Fibroblast of skin of right biceps (primary cell): Measurements from ENCODE around the gene SLC7A4.

Experiments
- DNase-seq: peaks from one replicate; pipeline ENCODE4 v3.0.0-alpha.2; 2013

SLC7A4 gene

DNA sequence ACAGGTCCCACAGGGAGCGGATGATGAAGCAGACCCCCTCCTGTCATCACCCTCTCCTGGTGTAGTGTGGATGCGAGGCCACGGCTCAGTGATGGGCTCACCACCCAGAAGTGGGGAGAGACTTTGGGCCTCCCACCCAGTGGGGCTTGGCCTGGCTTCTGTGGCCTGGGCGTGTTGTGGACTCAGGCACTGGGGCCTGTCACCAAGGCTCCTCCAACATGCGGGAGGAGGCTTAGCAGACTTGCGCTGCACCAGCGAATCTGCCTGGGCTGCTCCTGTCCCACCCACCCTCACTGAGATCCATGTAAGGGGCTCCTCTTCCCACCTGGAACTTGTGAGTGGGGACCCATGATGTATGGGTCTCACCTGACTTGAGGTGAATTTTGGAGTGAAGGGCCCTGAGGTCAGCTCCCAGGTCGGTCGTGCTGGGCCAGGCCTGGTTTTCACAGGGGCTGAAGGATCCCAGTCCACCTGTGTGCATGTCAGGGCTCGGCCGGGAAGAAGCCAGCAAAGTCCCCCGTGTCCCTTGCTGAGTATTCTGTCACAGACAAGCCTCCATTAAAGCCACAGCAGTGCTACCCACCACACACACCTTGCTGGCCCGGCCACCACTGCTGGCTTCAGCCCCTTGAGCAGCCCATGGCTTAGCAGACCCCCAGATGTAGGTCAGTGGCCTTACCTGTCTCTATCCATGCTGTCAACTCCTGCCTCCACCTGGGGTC is 34.7 kb downstream of the SLC7A4 start:
- no peak for DNase-seq

GRCh38 chr22:20996598-20997535 is 35.5 kb downstream of the SLC7A4 start:
- DNase-seq: no peak

DNA sequence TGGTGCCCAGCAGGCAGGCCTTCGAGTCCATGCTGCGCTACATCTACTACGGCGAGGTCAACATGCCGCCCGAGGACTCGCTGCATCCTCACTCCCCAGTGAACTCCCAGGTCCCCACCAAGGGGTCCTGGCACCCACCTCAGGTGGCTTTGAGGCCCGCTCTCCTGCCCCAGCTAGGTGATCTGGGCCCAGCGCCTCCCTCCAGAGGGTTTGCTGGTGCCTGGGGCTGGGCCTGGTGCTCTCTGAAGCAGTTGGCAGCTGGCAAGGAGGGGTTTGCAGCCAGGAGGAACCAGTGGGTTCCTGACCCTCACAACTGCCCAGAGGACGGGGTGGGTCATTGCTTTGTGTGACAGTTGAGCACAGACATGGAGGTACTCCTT is 36.3 kb downstream of the SLC7A4 start:
- no peak for DNase-seq

DNA sequence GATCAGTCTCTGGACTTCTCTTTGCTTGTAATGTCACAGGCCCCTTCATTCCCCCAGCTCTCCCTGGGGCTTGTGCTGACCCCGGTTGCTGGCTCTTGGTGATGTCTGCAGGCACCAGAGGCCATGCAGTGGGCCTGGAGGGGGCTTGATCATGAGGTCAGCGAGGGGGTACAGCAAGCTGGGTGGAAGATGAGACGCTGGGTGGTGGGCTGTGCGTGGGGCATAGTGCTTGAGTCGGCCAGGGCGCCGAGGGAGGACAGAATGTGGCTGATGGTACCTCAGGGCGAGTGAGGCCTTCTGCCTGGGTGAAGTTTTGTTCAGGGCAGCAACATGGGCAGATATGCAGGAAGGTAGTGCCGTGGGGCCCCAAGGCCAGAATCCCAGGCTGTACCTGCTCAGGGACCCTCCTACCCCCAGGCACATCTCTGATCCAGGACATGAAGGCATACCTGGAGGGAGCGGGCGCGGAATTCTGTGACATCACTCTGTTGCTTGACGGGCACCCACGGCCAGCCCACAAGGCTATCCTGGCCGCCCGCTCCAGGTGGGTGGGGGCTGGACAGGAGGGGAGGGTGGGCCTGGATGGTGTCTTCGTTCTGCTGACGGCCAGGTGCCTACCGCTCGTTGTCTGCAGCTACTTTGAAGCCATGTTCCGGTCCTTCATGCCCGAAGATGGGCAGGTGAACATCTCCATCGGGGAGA is 36.9 kb downstream of the SLC7A4 start:
- DNase-seq: no peak

DNA sequence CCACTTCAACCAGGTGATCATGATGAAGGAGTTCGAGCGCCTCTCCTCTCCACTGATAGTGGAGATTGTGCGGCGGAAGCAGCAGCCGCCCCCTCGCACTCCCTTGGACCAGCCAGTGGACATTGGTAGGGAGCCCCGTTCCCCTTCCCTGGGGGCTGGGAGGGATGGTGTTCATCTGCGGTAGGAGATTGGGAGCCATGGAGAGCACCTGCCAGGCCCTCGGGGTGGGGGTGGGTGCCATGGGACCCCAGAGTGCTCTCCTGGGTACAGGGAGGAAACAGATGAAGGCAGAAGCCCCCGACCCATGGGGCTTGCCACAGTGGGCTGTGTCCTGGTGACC is 37.5 kb downstream of the SLC7A4 start:
- no peak for DNase-seq

DNA sequence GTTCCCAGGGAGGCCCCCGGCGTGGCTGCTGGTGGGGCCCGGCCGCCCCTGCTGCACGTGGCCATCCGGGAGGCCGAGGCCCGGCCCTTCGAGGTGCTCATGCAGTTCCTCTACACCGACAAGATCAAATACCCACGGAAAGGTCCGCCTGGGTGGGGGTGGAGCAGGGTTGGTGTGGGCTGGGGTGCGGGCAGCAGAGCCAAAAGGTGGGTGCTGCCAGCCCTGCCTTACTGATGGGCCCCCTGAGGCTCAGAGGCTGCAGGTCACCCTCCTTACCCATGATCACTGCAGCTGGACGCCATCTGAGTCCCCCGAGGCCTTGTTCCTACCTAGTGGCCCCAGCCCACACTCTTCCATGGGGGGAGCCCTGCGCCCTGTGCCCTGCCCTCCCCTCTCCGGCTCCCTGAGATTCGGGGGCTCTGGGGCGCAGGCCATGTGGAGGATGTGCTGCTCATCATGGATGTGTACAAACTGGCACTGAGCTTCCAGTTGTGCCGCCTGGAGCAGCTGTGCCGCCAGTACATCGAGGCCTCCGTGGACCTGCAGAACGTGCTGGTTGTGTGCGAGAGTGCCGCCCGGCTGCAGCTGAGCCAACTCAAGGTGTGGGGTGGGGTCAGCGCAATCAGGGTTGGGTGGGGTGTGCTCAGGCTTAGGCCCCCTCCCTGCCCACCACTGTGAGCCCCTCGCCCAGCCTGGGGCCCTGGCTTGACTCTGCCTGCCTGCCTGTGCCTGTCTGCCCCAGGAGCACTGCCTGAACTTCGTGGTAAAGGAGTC is 38.0 kb downstream of the SLC7A4 start:
- no peak for DNase-seq

DNA sequence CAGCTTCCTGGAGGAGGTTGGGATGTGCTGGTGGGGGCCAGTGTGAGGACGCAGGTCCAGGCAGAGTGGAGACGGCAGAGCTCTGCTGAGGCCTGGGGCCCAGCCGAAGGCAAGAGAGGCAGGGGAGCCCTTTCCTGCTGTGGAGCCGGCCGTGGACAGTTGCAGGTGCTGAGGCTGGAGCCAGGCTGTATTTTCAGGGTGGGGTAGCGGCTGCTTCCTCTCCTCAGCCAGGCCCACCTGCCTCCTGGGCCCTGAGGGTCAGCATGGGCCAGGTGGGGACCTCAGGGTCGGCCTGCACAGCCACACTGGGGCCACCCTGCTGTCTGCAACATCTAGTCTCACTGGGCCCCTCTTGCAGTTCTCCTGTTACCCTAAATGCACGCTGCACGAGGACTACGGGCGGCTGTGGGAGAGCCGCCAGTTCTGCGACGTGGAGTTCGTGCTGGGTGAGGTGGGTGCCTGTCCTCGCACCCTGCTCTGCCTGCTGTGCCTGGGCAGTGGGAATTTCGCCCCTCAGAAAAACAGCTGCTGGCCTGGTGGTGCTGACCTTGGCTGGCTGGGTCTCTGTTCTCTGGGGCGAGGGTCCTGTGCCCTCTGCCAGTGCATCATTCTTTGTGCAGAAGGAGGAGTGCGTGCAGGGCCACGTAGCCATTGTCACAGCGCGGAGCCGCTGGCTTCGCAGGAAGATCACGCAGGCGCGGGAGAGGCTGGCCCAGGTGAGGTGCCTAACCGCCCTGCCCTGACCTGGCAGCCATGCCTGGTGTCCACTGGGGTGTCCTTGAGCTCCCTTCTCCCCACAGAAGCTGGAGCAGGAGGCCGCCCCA is 38.8 kb downstream of the SLC7A4 start:
- no peak for DNase-seq

- no peak for DNase-seq
These were observed 39.7 kb downstream of the SLC7A4 start for GRCh38 chr22:20992456-20993303.

GRCh38 chr22:20992056-20992442 is 40.3 kb downstream of the SLC7A4 start:
- no peak for DNase-seq

- no peak for DNase-seq
These were observed 40.9 kb downstream of the SLC7A4 start for GRCh38 chr22:20991252-20992055.

DNA sequence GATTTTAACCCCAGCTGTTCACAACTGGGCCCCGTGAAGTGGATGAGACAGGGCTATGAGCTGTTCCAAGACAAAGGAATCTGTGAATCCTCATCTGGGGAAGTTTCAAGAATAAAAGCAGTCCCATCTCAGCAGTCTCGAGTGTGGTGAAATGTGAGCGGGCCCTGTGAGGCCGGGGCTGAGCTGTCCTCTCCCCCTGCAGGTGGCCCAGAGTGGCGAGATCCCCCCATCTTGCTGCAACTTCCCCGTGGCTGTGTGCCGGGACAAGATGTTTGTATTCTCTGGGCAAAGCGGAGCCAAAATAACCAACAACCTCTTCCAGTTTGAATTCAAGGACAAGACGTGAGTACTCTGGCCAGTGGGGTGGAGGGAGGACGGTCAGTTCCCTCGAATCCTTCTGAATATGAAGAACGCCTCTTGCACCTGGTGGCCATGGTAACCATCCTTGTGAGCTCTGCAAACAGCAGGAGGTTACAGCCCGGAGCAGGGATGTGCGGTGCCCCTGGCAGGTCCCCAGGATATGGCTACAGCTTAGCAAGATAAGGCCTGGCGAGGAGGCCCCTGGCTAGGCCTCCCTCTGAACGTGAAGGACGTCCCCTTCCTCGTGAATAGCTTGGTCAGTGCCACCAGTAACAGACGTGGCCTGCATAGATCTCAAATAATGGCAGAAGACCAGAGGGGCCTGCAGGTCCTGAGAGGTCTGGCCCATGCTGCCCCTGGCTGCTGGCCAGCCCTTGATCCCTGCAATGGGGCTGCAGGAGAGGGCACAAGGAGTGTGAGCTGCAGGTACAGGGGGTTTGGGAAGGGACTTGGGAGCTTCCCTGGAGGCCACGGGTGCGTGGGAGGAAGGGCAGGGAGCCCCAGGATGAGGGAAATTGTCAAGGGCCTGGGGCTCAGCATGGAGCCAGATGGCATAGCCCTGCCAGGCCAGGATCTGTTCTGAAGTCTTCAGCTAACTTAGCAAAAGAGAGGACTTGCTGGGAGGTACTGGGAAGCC is 41.9 kb downstream of the SLC7A4 start:
- DNase-seq: no peak

- DNase-seq: peak; percentile 30
These were observed 42.8 kb downstream of the SLC7A4 start for GRCh38 chr22:20989323-20990138.

DNA sequence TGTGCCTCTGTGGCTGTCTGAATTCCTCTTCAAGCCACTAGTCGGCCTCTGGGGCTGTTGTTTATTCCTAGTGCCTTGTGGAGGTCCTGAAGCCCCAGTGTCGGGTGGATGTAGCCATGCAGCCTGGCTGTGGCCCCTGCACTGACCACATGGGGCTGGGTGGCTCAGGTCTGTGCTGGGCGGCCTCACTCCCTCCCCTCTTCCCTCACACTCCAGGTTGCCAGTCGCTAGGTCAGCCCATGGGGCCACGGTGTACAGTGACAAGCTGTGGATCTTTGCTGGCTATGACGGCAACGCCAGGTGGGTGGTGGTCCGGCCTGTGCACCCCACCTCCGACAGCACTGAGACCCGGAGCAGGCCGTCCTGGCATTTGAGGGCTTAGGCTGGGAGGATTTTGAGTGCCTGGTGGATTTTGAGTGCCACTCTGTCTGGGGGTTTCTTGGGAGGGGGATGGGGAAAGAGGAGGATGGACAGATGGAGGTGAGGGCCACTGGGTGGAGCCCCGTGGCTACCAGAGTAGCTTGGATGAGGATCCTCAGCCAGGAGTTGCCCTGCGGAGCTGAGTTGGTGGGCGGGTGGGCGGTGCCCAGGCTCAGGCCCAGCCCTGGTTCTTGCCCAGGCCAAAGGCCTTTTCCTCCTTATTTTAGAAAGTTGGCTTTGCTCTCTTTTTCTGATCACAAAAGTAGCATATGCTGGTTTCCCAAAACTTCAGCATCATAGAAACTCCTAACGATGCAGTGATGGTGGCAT is 43.6 kb downstream of the SLC7A4 start:
- DNase-seq: no peak

DNA sequence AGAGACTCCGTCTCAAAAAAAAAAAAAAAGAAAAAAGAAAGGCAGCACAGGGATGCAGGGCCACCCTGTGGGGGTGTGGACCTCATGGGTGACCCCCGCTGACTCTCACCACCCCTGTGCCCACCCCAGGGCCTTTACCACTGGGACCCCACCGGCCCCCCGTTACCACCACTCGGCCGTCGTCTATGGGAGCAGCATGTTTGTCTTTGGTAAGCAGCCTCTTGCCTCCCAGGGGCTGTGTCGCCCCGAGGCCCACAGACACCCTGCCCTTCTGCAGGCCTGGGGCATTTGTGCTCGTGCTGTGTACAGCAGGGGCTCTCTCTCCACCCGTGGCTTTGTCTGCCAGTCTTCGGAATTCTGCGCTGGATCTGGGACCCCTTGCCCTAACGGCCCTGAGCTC is 45.0 kb downstream of the SLC7A4 start:
- DNase-seq: no peak

DNA sequence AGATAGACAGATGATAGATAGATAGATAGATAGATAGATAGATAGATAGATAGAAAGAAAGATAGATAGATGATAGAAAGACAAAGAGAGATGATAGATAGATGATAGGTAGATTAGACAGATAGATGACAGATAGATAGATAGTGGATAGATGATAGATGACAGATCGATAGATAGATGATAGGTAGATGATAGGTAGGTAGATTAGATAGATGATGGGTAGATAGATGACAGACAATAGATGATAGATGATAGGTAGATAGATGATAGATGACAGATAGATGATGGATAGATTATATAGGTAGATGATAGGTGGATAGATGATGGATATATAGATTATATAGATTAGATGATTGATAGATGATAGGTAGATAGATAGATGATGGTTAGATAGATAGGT is 46.0 kb downstream of the SLC7A4 start:
- DNase-seq: no peak

- no peak for DNase-seq
These were observed 46.6 kb downstream of the SLC7A4 start for GRCh38 chr22:20985720-20986119.
